HG03159 (cell line): ENCODE data around the gene CBL.

Experiments used
- ATAC-seq: cut with Tn5 transposase; IDR thresholded peaks from one replicate; pipeline ENCODE4 v1.9.1; 2021; ENCODE audit warnings: mild to moderate bottlenecking, moderate library complexity; ENCODE audit not compliant: unreplicated experiment

CBL gene

DNA sequence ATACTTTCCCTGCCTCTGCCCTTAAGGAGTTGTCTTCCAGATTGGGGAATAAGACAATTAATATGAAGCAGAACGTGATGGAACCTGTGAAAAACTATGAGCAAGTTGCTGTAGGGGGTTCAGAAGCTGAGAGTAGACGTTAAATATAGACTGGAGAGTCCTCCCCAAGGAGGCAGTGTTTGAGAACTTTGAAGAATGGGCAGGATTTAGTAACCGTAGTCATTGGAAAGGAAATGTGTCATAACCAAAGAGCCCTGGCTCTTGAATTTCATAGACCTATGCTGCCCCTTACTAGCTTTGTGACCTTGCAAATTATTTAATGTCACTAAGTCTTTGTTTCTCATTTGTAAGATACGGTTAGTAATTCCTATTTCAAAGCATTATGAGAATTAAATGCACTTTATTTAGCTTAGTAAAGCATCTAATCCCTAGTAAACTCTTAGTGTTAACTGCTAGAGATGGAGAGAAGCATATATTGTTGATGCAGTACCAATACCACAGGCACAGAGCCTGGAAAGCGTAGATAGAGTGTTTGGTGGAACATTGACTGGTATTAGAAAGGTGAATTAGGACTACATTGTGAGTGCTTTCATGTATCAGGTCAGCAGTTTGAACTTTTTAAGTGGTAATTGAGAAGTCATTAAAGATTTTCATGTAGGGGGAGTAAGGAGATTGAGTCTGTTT is 56.7 kb downstream of the CBL start:
- no peak for ATAC-seq

DNA sequence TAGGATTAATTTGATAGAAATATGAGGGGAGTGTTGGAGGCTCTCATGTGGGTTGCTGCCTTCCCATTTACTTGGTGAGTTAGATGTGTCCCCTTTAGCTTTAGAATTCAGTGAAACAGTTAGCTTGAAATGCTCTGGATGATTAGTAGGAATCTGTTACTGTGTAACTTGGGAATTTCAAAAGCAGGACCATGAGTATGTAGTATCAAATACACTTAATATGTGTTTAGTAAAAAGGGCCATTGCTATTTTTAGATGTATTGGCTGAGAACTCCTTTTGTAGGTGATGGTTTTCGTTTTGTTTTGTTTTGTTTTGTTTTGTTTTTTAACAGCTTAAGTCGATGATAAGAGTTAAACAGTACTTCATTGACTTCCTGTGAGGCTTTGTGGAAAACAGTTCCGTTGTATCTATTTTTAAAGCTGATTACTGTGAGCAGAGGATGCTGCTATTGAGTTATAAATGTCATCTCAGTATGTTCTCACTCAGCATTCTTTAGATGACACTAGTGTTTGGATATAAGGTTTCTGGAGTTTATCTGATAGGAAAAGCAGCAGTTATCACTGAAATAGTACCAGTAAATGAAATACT is 57.3 kb downstream of the CBL start:
- no peak for ATAC-seq

GRCh38 chr11:119266063-119266462 is 59.9 kb downstream of the CBL start:
- no peak for ATAC-seq

GRCh38 chr11:119266517-119267255 is 60.5 kb downstream of the CBL start:
- ATAC-seq, result no peak

- no peak for ATAC-seq
Observed at GRCh38 chr11:119267645-119268044, 61.5 kb downstream of the CBL start.

GRCh38 chr11:119273721-119274120 is 67.6 kb downstream of the CBL start:
- no peak for ATAC-seq

- no peak for ATAC-seq
Observed at GRCh38 chr11:119277660-119278059, 71.5 kb downstream of the CBL start.

DNA sequence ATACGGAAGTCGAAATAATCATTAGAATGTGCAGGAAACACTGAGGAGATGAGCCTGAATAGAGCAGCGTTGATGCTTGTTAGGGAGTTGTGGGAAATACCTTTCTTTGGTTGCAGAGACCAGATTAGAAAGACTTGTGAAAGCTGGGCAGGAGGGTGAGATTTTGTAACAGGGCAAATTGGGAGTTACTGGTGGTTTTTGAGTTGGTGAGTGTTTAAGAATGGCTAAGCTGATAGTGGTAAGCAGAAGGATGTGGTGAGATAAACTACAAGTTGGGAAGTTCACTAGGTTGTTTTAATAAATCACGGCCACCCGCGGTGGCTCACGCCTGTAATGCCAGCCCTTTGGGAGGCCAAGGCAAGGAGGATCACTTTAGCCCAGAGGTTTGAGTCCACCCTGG is 76.4 kb downstream of the CBL start:
- no peak for ATAC-seq

DNA sequence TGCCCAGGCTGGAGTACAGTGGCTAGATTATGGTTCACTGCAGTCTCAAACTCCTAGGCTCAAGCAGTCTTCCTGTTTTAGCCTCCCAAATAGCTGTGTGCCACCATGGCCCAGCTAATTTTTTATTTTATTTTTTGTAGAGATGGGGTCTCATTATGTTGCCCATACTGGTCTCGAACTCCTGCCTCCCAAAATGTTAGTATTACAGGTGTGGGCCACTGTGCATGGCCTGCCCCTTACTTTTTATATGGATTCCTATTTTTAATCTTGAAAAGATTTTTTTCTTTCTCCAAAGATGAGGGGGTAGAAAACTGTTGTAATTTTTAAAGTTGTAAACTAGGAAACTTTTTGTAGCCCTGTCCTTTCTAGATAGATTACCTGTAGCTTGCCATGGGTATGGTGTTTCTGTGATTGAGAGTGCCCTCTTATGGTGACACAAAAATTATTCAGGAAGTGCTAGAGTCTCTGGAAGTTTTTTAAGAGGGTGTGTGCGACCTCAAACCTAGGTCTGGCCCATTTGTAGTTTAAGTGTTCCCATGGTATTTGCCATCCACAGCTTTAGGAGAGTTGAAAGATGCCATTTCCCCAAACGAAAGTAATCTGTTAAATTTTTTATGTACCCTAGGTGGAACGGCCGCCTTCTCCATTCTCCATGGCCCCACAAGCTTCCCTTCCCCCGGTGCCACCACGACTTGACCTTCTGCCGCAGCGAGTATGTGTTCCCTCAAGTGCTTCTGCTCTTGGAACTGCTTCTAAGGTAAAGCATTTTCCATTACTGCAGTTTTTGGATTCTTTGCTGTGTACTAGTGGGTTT is 78.4 kb downstream of the CBL start:
- no peak for ATAC-seq

DNA sequence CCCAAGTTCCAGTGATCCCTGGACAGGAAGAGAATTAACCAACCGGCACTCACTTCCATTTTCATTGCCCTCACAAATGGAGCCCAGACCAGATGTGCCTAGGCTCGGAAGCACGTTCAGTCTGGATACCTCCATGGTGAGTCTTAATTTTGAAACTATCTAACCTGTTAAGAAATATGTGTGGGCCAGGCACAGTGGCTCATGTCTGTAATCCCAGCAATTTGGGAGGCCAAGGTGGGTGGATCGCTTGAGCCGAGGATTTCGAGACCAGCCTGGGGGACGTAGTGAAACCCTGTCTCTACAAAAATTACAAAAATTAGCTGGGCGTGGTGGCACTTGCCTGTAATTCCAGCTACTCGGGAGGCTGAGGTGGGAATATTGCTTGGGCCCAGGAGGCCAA is 79.3 kb downstream of the CBL start:
- ATAC-seq, result no peak

DNA sequence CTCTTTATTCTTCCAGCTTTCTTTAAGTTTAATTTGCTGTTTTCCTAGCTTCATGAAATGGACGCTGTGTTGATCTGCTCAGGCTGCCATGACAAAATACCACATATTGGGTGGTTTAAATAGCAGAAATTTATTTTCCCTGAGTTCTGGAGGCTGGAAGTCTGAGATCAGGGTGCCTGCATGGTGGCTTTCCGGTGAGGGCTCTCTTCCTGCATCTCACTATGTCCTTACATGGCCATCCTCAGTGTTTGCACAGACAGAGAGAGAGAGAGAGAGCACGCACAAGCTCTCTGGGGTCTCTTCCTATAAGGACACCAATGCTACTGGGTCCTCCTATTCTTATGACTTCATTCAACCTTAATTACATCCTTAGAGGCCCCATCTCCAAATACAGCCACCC is 82.1 kb downstream of the CBL start:
- ATAC-seq, result no peak

- ATAC-seq, result no peak
Observed at GRCh38 chr11:119290894-119291497, 84.9 kb downstream of the CBL start.

DNA sequence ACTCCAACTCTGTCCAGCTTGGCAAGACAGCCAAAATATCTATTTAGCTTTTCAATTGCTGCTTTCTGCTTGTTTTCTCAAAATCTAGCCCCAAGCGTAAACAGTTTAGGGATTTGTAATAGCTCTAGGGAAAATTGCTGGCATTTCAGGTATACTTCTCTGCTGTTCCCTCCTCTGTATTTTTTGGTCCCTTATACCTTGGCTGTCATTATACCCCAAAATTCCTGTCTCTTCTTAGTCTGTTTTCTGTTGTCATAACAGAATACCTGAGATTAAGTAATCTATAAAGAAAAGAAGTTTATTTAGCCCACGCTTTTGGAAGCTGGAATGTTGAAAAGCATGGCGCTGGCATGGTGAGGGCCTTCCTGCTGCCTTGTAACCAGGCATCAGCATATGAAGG is 87.3 kb downstream of the CBL start:
- no peak for ATAC-seq

GRCh38 chr11:119295178-119295577 is 89.0 kb downstream of the CBL start:
- ATAC-seq, result no peak

DNA sequence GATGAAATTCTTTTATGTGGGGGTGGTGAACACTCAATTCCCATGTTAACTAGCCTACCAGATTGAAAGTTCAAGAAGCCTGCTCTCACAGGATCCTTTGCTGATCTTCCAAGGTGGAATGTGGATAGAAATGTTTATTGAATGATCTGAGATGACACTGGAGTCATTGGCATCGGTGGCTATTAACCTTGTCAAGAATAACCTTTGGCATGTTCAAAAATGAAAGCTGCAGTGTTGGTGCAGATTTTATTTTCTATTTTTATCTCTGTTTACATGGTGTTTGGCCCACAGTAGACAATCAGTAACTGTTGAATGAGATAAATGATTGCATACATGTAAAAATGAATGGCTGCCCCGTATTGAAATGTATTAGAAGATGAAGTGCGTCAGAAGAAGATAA is 91.8 kb downstream of the CBL start:
- no peak for ATAC-seq

- no peak for ATAC-seq
Observed at GRCh38 chr11:119298726-119299125, 92.6 kb downstream of the CBL start.

DNA sequence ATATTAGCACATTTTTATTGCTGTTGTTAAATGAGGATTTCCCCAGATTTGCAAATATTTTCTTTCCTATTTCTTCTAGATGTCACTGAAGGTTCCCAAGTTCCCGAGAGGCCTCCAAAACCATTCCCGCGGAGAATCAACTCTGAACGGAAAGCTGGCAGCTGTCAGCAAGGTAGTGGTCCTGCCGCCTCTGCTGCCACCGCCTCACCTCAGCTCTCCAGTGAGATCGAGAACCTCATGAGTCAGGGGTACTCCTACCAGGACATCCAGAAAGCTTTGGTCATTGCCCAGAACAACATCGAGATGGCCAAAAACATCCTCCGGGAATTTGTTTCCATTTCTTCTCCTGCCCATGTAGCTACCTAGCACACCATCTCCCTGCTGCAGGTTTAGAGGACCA is 93.3 kb downstream of the CBL start:
- ATAC-seq, result no peak

DNA sequence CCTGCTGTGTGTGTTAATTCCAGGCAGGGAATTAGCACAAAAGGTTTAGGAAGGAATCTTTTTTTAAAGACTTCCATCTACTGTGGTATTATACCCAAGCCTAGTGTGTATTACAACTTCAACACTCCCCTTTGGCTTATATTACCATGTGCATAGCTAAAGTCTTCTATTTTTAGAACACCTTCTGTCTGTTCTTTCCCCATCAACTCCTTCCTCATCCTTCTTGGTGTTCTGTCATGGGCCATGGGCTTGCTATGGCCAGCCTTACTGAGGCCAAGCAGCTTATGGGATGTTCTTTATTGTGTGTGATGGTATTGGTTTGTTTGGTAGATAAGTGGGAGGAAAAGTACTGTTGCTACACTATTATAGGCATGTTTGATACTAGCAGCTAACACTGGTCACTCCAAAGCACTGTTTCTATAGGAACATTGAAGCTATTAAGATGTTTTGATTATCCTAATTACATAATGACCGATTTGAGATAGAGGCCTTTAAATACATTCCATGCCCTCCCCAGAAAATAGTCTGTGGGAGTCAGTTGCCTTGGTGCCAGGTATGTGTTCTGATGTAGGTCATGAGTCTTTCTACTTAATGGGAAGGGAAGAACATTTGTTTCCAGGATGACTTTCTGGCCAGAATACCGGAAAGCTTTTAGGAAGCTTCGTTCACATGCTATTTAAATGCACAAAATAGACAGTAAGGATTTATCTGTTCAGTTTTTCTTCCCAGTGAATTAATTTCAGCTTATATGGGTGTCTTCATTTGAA is 94.2 kb downstream of the CBL start:
- ATAC-seq, result no peak

- no peak for ATAC-seq
Observed at GRCh38 chr11:119303227-119303718, 97.1 kb downstream of the CBL start.
